H1 (cell line): ENCODE data around the gene CLRN2. TPM values are rescaled to one million over a fixed set of nuclear protein-coding genes. Genes with fewer than 3 reads are reported as not detected.

ENCODE experiments used
- CTCF ChIA-PET: fragments of 300-600 bp; sonication (Branson Sonifier 250); formaldehyde crosslinking; loops from one replicate; lab custom pipeline; 2021; ENCODE audit not compliant: partially characterized antibody; lab: Charles Lee
- POLR2A ChIA-PET: fragments of 300-600 bp; sonication (Branson Sonifier 250); formaldehyde crosslinking; loops from one replicate; lab custom pipeline; 2021; ENCODE audit warnings: inconsistent platforms; ENCODE audit not compliant: partially characterized antibody; lab: Charles Lee
- DNase-seq, 2 experiments: peaks; one replicate each; pipeline versions ENCODE4 v3.0.0 to v3.0.0-alpha.2; 2010 to 2022; ENCODE audit warnings: low spot score in 2 of 2, low read depth in 1 of 2, mixed read lengths in 1 of 2
- FAIRE-seq: peaks from 2 replicates; lab custom pipeline; 2011; peaks lifted over from hg19 to GRCh38; lab: Jason Lieb, UNC
- H2AFZ ChIP-seq: 2 replicates; pipeline ENCODE4 v1.8.1; 2012; ENCODE audit warnings: low read length, inconsistent platforms
- H2AK5ac ChIP-seq: 2 replicates; pipeline ENCODE4 v1.6.1; 2013; ENCODE audit warnings: low read depth, low read length
- H2BK120ac ChIP-seq: replicated peaks from 2 replicates; pipeline ENCODE3; 2013; ENCODE audit warnings: low read depth, low read length, inconsistent platforms
- H2BK12ac ChIP-seq: 2 replicates; pipeline ENCODE4 v1.6.1; 2013; ENCODE audit warnings: low read depth, low read length
- H2BK15ac ChIP-seq: 2 replicates; pipeline ENCODE4 v1.6.1; 2013; ENCODE audit warnings: low read length
- H2BK20ac ChIP-seq: 2 replicates; pipeline ENCODE4 v1.6.1; 2013; ENCODE audit warnings: low read length
- H2BK5ac ChIP-seq: 2 replicates; pipeline ENCODE4 v1.6.1; 2013; ENCODE audit warnings: low read depth, low read length
- H3K14ac ChIP-seq: 2 replicates; pipeline ENCODE4 v1.6.1; 2013; ENCODE audit warnings: inconsistent platforms; ENCODE audit not compliant: insufficient read length
- H3K18ac ChIP-seq: 2 replicates; pipeline ENCODE4 v1.6.1; 2013; ENCODE audit warnings: low read length; ENCODE audit errors: extremely low read depth
- H3K23ac ChIP-seq: 2 replicates; pipeline ENCODE4 v1.6.1; 2013; ENCODE audit warnings: inconsistent platforms; ENCODE audit not compliant: insufficient read length
- H3K23me2 ChIP-seq: 2 replicates; pipeline ENCODE4 v1.6.1; 2013; ENCODE audit warnings: low read depth, low read length
- H3K27ac ChIP-seq: 2 replicates; pipeline ENCODE4 v1.6.1; 2011; ENCODE audit warnings: low read depth, low read length, inconsistent platforms
- H3K27me3 ChIP-seq, 4 experiments: replicated peaks in 1 of 4; 1 replicate in 1 of 4; 2 replicates in 3 of 4; pipeline versions ENCODE4 v1.6.1 to v1.8.1; 2011 to 2013; ENCODE audit warnings: low read length in 3 of 4, mild to moderate bottlenecking in 3 of 4, inconsistent platforms in 2 of 4, mixed read lengths in 2 of 4, moderate library complexity in 1 of 4; ENCODE audit not compliant: control insufficient read depth in 3 of 4, insufficient read depth in 3 of 4; ENCODE audit errors: extremely low read depth in 1 of 4
- H3K36me3 ChIP-seq, 4 experiments: 2 replicates each; pipeline versions ENCODE4 v1.6.1 to v1.8.1; 2011 to 2013; ENCODE audit warnings: mild to moderate bottlenecking in 4 of 4, low read length in 3 of 4, moderate library complexity in 2 of 4, control low read depth in 1 of 4, inconsistent platforms in 1 of 4; ENCODE audit not compliant: insufficient read depth in 4 of 4, control insufficient read depth in 2 of 4
- H3K4ac ChIP-seq: replicated peaks from 2 replicates; pipeline ENCODE3; 2013; ENCODE audit warnings: low read length, low read depth, mixed read lengths, inconsistent platforms; ENCODE audit not compliant: insufficient read length
- H3K4me1 ChIP-seq, 4 experiments: replicated peaks in 1 of 4; 1 replicate in 1 of 4; 2 replicates in 3 of 4; pipeline versions ENCODE4 v1.6.1 to v1.8.1; 2011 to 2013; ENCODE audit warnings: low read length in 3 of 4, inconsistent platforms in 2 of 4, mixed read lengths in 1 of 4; ENCODE audit not compliant: insufficient read depth in 4 of 4, control insufficient read depth in 3 of 4
- H3K4me2 ChIP-seq, 2 experiments: 2 replicates each; pipeline versions ENCODE4 v1.6.1 to v1.8.1; 2011 to 2013; ENCODE audit warnings: low read depth in 2 of 2, low read length in 2 of 2, control low read depth in 1 of 2, inconsistent platforms in 1 of 2, mild to moderate bottlenecking in 1 of 2; ENCODE audit not compliant: insufficient read depth in 1 of 2
- H3K4me3 ChIP-seq, 4 experiments: fragments of 200-600, 300-600 bp in 1 of 4; sonication (generic), shearing (Covaris generic), sonication (Bioruptor Twin) in 1 of 4; 2 replicates each; pipeline versions ENCODE4 v1.5.1 to v1.8.1; 2011 to 2016; ENCODE audit warnings: low read length in 4 of 4, low read depth in 3 of 4, control low read depth in 2 of 4, inconsistent platforms in 2 of 4, mild to moderate bottlenecking in 2 of 4, mixed read lengths in 1 of 4, moderate library complexity in 1 of 4; ENCODE audit not compliant: insufficient read depth in 2 of 4; ENCODE audit errors: extremely low read depth in 1 of 4
- H3K56ac ChIP-seq: replicated peaks from 2 replicates; pipeline ENCODE3; 2013; ENCODE audit warnings: low read depth, mild to moderate bottlenecking, mixed read lengths, low read length, inconsistent platforms; ENCODE audit not compliant: insufficient read length
- H3K79me1 ChIP-seq: 2 replicates; pipeline ENCODE4 v1.6.1; 2013; ENCODE audit warnings: low read depth, low read length, control low read depth
- H3K79me2 ChIP-seq, 2 experiments: 2 replicates each; pipeline versions ENCODE4 v1.6.1 to v1.8.1; 2012 to 2013; ENCODE audit warnings: low read length in 2 of 2, mild to moderate bottlenecking in 2 of 2, inconsistent platforms in 1 of 2; ENCODE audit not compliant: insufficient read depth in 2 of 2, control insufficient read depth in 1 of 2
- H3K9ac ChIP-seq, 4 experiments: replicated peaks in 1 of 4; 1 replicate in 1 of 4; 2 replicates in 3 of 4; pipeline versions ENCODE4 v1.6.1 to v1.8.1; 2011 to 2013; ENCODE audit warnings: low read depth in 3 of 4, low read length in 3 of 4, control low read depth in 2 of 4, mild to moderate bottlenecking in 2 of 4, moderate library complexity in 2 of 4, inconsistent platforms in 1 of 4; ENCODE audit errors: extremely low read depth in 1 of 4
- H3K9me3 ChIP-seq, 2 experiments: 2 replicates each; pipeline versions ENCODE4 v1.6.1 to v1.8.1; 2012 to 2013; ENCODE audit warnings: mild to moderate bottlenecking in 2 of 2, moderate library complexity in 2 of 2, control low read depth in 1 of 2, inconsistent platforms in 1 of 2, low read depth in 1 of 2, low read length in 1 of 2, mixed read lengths in 1 of 2; ENCODE audit not compliant: insufficient read depth in 2 of 2
- H4K20me1 ChIP-seq, 2 experiments: replicated peaks in 1 of 2; 2 replicates each; pipeline versions ENCODE3 to v1.8.1; 2011 to 2013; ENCODE audit warnings: inconsistent platforms in 2 of 2, low read length in 2 of 2, mild to moderate bottlenecking in 1 of 2; ENCODE audit not compliant: insufficient read depth in 2 of 2, control insufficient read depth in 1 of 2
- H4K5ac ChIP-seq: 2 replicates; pipeline ENCODE4 v1.6.1; 2013; ENCODE audit warnings: low read length, low read depth, mixed read lengths, inconsistent platforms; ENCODE audit not compliant: insufficient read length
- H4K8ac ChIP-seq: 2 replicates; pipeline ENCODE4 v1.8.0; 2013; ENCODE audit warnings: mild to moderate bottlenecking, moderate library complexity, low read length, inconsistent platforms; ENCODE audit not compliant: insufficient read depth; ENCODE audit errors: extremely low read depth
- H4K91ac ChIP-seq: replicated peaks from 2 replicates; pipeline ENCODE3; 2013; ENCODE audit warnings: low read length, mixed read lengths, inconsistent platforms; ENCODE audit not compliant: insufficient read length
- ASH2L ChIP-seq: fragments of 200-600, 300-600 bp; sonication (generic); IDR thresholded peaks from one replicate; pipeline ENCODE4 v1.7.1; 2017; ENCODE audit warnings: low read length
- CBX5 ChIP-seq: fragments of 300-800, 300-1000 bp; sonication (generic); IDR thresholded peaks from 2 replicates; pipeline ENCODE4 v1.7.1; 2016; ENCODE audit warnings: antibody characterized with exemption, low read length, low read depth
- HDAC2 ChIP-seq, 2 experiments: fragments of 300-600 bp in 1 of 2; sonication (generic) in 1 of 2; IDR thresholded peaks; 2 replicates each; pipeline ENCODE4 v1.6.1; 2011 to 2012; ENCODE audit warnings: low read depth in 2 of 2, low read length in 2 of 2, mild to moderate bottlenecking in 2 of 2, moderate library complexity in 2 of 2, borderline replicate concordance in 1 of 2, inconsistent platforms in 1 of 2
- KDM4A ChIP-seq: IDR thresholded peaks from one replicate; pipeline ENCODE4 v1.7.1; 2012; ENCODE audit warnings: low read depth, mild to moderate bottlenecking, moderate library complexity, low read length, inconsistent platforms; ENCODE audit not compliant: severe bottlenecking
- NANOG ChIP-seq: IDR thresholded peaks from 2 replicates; pipeline ENCODE4 v1.6.1; 2011; ENCODE audit warnings: low read length, low read depth, mild to moderate bottlenecking, inconsistent platforms; ENCODE audit not compliant: insufficient read depth, poor library complexity, severe bottlenecking
- POLR2A ChIP-seq, 2 experiments: IDR thresholded peaks; 1 replicate in 1 of 2; 2 replicates in 1 of 2; pipeline ENCODE4 v1.6.1; 2011; ENCODE audit warnings: low read depth in 2 of 2, low read length in 2 of 2, mild to moderate bottlenecking in 2 of 2; ENCODE audit errors: control extremely low read depth in 1 of 2
- RFX5 ChIP-seq: IDR thresholded peaks from 2 replicates; pipeline ENCODE4 v1.6.1; 2011; ENCODE audit warnings: low read depth, low read length, improper control_type of control experiment, borderline replicate concordance
- SIN3A ChIP-seq, 2 experiments: IDR thresholded peaks in 1 of 2; conservative IDR thresholded peaks in 1 of 2; 2 replicates each; pipeline ENCODE4 v1.6.1; 2011 to 2012; ENCODE audit warnings: low read length in 2 of 2, improper control_type of control experiment in 1 of 2, low read depth in 1 of 2, mild to moderate bottlenecking in 1 of 2
- SP4 ChIP-seq: IDR thresholded peaks from 2 replicates; pipeline ENCODE4 v1.6.1; 2012; ENCODE audit warnings: low read length, inconsistent platforms
- TAF7 ChIP-seq: optimal IDR thresholded peaks from 2 replicates; pipeline ENCODE3; 2011; ENCODE audit warnings: low read depth, mild to moderate bottlenecking, inconsistent platforms, low read length, moderate library complexity, borderline replicate concordance
- WGBS, 2 experiments: shearing (Covaris generic) in 1 of 2; methylation state at CpG; one replicate each; pipeline versions ENCODE4 v1.1.6 to v1.1.7; 2013 to 2015; ENCODE audit warnings: low lambda C conversion rate in 2 of 2, mixed read lengths in 2 of 2, inconsistent platforms in 1 of 2, low coverage in 1 of 2, missing lambda C conversion rate in 1 of 2; ENCODE audit not compliant: insufficient replicate concordance in 2 of 2, insufficient coverage in 1 of 2, insufficient read length in 1 of 2; ENCODE audit errors: extremely low coverage in 1 of 2, missing lambda C conversion rate in 1 of 2; 5-methylcytosine and 5-hydroxymethylcytosine counted together
- polyA plus RNA-seq, 7 experiments: library from polyadenylated mRNA; depleted of rRNA in 3 of 7; stranded (reverse) in 5 of 7; unstranded in 2 of 7; fragments of >200 nt in 5 of 7; fragments of 200-250 nt in 2 of 7; gene quantifications; 1 replicate in 5 of 7; 2 replicates in 1 of 7; 4 replicates in 1 of 7; pipeline versions ENCODE4 v1.2.1 to v1.2.3, GENCODE V29; 2011 to 2013; ENCODE audit warnings: missing spikeins in 2 of 7, mixed read lengths in 2 of 7
- total RNA-seq: library from RNA; stranded (reverse); fragmentation: NEBNext Ultra II Directional; extraction: Animal tissue kit (Norgen Biotek cat#: 25700); gene quantifications from 2 replicates; pipeline ENCODE4 v1.2.1, GENCODE V29; 2021
- TF ChIP-seq, protein P1 (sequence below): IDR thresholded peaks from 2 replicates; pipeline ENCODE4 v1.6.1; 2012; ENCODE audit warnings: inconsistent platforms

CLRN2 gene
- total and polyA plus RNA-seq, 2 of the 8 experiments (the other 6 are each of a cell fraction or from before 2014, with no cell fraction given), result not detected

DNA sequence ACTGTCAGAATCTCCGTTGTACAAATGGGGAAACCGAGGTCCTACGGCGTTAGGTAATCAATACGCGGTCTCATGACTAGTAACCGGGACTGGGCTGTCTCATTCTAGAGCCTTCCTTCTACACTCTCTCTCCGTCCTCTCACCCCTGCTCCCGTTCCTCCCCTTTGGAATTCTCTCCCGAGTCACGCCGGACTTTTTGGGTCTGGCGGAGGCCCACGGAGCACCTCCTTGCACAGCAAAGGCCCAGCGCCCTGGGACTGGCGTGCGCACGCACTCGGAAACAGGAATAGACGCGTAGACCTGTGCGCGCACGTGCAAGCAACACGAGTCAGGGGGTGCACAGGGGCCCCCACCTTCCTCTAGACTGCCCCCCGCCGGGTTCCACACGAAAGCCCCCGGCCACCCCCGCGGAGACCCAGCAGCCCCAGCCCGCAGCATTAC lies 3.4 kb upstream of the CLRN2 start:
- H3K4ac ChIP-seq, result no peak overlapping the region
- H3K14ac ChIP-seq, result no peak overlapping the region
- FAIRE-seq, result no peak
- TF ChIP-seq CBX5, result no peak
- 0 out of 4 replicates have a peak, but pooled peaks of 1 of the 2 experiments have one; percentile 34 for TF ChIP-seq HDAC2 (IDR thresholded peaks at IDR 0.05; ENCODE audit: borderline replicate concordance in 1 of 2, low read depth in 2 of 2, low read length in 2 of 2)
- no peak for TF ChIP-seq RFX5
- peak; percentile 79 for TF ChIP-seq KDM4A
- no peak for TF ChIP-seq SIN3A (conservative IDR thresholded peaks at IDR 0.05 in 1 of 2, IDR thresholded peaks at IDR 0.05 in 1 of 2; ENCODE audit: low read depth in 1 of 2, low read length in 2 of 2)
- TF ChIP-seq SP4, result no peak
- TF ChIP-seq, protein P1, sequence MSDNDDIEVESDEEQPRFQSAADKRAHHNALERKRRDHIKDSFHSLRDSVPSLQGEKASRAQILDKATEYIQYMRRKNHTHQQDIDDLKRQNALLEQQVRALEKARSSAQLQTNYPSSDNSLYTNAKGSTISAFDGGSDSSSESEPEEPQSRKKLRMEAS, result peak; percentile 78
- no peak for TF ChIP-seq NANOG
- peak; percentile 90 for TF ChIP-seq ASH2L
- TF ChIP-seq TAF7, result no peak
- peak in 1 of 2 experiments; percentile 67; a peak in 1 of 3 replicates for TF ChIP-seq POLR2A (IDR thresholded peaks at IDR 0.05; ENCODE audit: control extremely low read depth in 1 of 2, low read depth in 2 of 2, low read length in 2 of 2)
- TF ChIP-seq, all 59 proteins: peak for 5
- Histone ChIP-seq H4K91ac (no peak overlapping the region), H2BK12ac (no peak overlapping the region), H3K79me1 (no peaks in the 10 kb centered on the region), H3K27ac (no peak overlapping the region), H4K5ac (no peak overlapping the region), H3K9me3 (no peaks in the 10 kb centered on the region), H3K9ac (peak overlapping the region; percentile 49 to 84 (median 60)), H3K27me3 (peaks cover 0 to 4% (median 0%) of the 10 kb centered on the region in 4 experiments; a peak in 3 of 7 replicates), H3K4me3 (peak overlapping the region; percentile 52 to 89 (median 68)), H2BK15ac (no peak overlapping the region), H4K8ac (no peak overlapping the region; the same call in 1 of the 2 replicates), H2AFZ (peak overlapping the region; percentile 93), H3K18ac (peak overlapping the region; percentile 89), H2BK20ac (no peak overlapping the region), H3K4me1 (peaks cover 0 to 4% (median 0%) of the 10 kb centered on the region in 4 experiments; a peak in 4 of 7 replicates), H2AK5ac (no peak overlapping the region), H3K36me3 (peaks cover 0 to 7% (median under 1%) of the 10 kb centered on the region in 4 experiments; a peak in 4 of 8 replicates), H4K20me1 (peaks cover 0 to 2% of the 10 kb centered on the region in 2 experiments), H2BK5ac (no peak overlapping the region), H3K23ac (no peak overlapping the region), H3K23me2 (peaks cover 5% of the 10 kb centered on the region; the same call in 1 of the 2 replicates), H2BK120ac (no peak overlapping the region), H3K79me2 (no peaks in the 10 kb centered on the region), H3K56ac (no peak overlapping the region), H3K4me2 (peak overlapping the region; percentile 91 to 98)
- peak in 1 of 2 experiments; percentile 68 for DNase-seq
- ChIA-PET CTCF (interaction anchor here (0.7 to 1.3 kb wide), 2 partner anchors 9 to 38 kb away, joined by 3 read pairs; no protein-coding TSS in a partner anchor), POLR2A (interaction anchor here (1.1 to 2.5 kb wide), 5 partner anchors 21 to 298 kb away, joined by 3 to 7 read pairs (median 4); partner anchors contain the start of gene MED28)
- 14% methylated on average over 14 of the region's 32 CpGs; no CpG with 5 or more reads in 1 of the 2 experiments for WGBS, 2 experiments
